Chondrocyte (in vitro differentiated cells): ENCODE data around the gene DALRD3. TPM values are rescaled to one million over a fixed set of nuclear protein-coding genes. Genes with fewer than 3 reads are reported as not detected.

ENCODE experiments used
- DNase-seq: peaks from one replicate; pipeline ENCODE4 v3.0.0; 2021; ENCODE audit warnings: mixed read lengths, low spot score
- H3K27ac Mint-ChIP-seq: one replicate; pipeline ENCODE4 v1.8.0; 2021; ENCODE audit warnings: mild to moderate bottlenecking, moderate library complexity, mixed read lengths; ENCODE audit not compliant: unreplicated experiment
- H3K27me3 Mint-ChIP-seq: 2 replicates; pipeline ENCODE4 v1.8.0; 2021; ENCODE audit warnings: low read depth, mixed read lengths
- H3K36me3 Mint-ChIP-seq: 2 replicates; pipeline ENCODE4 v1.8.0; 2021; ENCODE audit warnings: low read depth, mixed read lengths
- H3K4me1 Mint-ChIP-seq: 2 replicates; pipeline ENCODE4 v1.8.0; 2021; ENCODE audit warnings: low read depth, mild to moderate bottlenecking, mixed read lengths
- H3K4me3 Mint-ChIP-seq: one replicate; pipeline ENCODE4 v1.8.0; 2021; ENCODE audit warnings: mild to moderate bottlenecking, moderate library complexity, mixed read lengths; ENCODE audit not compliant: unreplicated experiment
- H3K9me3 Mint-ChIP-seq: 2 replicates; pipeline ENCODE4 v1.8.0; 2021; ENCODE audit warnings: low read depth, mixed read lengths
- total RNA-seq: library from RNA; stranded (reverse); gene quantifications from 3 replicates; pipeline ENCODE4 v1.2.1, GENCODE V29; 2021
- TF ChIP-seq, protein P1 (sequence below): fragments of 200-600 bp; sonication (generic); IDR thresholded peaks from 2 replicates; pipeline ENCODE4 v1.5.0; 2021; ENCODE audit warnings: antibody characterized with exemption, mild to moderate bottlenecking, moderate library complexity

Gene DALRD3
- total RNA-seq, 1 donor from 2014 or later, result 21.5 TPM

DNA sequence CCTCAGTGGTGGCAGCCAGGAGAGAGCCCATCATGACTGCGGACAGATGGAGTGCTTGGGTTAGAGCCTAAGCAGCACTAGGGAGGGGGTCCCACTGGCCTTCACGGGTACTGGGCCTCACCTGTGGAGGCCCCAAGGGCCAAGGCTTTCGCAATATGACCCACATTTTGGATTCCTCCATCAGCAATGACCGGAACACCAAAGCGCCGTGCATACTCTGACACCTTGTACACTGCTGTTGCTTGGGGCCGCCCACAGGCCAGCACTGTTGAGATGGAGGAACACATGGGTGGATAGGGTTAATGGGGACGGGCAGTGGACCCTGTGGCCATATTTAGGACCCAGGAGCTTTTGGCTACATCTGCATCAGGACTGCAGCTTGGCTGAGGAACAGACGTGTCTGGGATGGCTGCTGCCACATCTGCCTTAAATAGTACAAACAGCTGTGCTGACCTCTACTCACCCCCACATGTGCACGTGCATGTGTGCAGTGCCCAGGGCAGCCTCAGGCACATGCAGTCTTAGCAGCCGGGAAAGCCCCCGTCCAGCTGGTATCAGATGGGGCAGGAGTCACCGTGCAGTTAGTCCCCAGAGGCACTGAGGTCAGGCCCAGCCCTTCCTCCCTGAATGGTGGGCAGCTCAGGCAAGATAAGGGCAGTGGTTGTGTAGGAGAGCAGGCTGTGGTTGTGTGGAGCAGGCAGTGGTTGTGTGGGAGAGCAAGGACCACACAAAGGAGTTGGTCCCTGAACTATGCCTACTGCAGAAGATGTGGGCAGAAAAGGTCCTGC is 6.8 kb upstream of the DALRD3 start:
- TF ChIP-seq, protein P1, sequence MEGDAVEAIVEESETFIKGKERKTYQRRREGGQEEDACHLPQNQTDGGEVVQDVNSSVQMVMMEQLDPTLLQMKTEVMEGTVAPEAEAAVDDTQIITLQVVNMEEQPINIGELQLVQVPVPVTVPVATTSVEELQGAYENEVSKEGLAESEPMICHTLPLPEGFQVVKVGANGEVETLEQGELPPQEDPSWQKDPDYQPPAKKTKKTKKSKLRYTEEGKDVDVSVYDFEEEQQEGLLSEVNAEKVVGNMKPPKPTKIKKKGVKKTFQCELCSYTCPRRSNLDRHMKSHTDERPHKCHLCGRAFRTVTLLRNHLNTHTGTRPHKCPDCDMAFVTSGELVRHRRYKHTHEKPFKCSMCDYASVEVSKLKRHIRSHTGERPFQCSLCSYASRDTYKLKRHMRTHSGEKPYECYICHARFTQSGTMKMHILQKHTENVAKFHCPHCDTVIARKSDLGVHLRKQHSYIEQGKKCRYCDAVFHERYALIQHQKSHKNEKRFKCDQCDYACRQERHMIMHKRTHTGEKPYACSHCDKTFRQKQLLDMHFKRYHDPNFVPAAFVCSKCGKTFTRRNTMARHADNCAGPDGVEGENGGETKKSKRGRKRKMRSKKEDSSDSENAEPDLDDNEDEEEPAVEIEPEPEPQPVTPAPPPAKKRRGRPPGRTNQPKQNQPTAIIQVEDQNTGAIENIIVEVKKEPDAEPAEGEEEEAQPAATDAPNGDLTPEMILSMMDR, result no peak
- H3K27me3 Mint-ChIP-seq, result no peaks in the 10 kb centered on the region
- peaks cover 19% of the 10 kb centered on the region for H3K36me3 Mint-ChIP-seq
- peaks cover 63% of the 10 kb centered on the region for H3K4me1 Mint-ChIP-seq
- peak overlapping the region; percentile 71 for H3K27ac Mint-ChIP-seq
- H3K4me3 Mint-ChIP-seq, result no peak overlapping the region
- DNase-seq, result peak; percentile 81
- H3K9me3 Mint-ChIP-seq, result no peaks in the 10 kb centered on the region

DNA sequence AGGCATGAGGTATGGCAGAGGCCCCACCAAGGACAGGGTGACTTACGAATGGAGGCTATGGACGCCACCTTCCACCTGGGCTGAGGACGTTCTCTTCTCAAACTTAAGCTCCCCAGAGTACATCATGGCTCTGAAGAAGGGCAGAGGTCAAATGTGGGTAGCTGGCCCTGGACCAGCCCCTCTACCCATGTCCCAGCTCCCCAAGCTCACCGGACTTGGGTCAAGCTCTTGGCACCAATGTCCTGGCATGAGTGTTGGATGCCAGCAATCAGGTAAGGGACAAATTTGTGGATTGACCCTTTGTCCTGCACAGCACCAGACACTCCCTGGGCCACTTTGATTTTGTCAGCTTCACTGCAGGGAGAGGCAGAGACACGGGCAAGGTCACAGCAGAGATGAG is 6.1 kb upstream of the DALRD3 start:
- H3K27ac Mint-ChIP-seq, result peak overlapping the region; percentile 36
- no peaks in the 10 kb centered on the region for H3K9me3 Mint-ChIP-seq
- peaks cover 65% of the 10 kb centered on the region for H3K4me1 Mint-ChIP-seq
- DNase-seq, result no peak
- H3K36me3 Mint-ChIP-seq, result peaks cover 19% of the 10 kb centered on the region
- TF ChIP-seq, protein P1, result no peak
- H3K27me3 Mint-ChIP-seq, result no peaks in the 10 kb centered on the region
- no peak overlapping the region for H3K4me3 Mint-ChIP-seq

DNA sequence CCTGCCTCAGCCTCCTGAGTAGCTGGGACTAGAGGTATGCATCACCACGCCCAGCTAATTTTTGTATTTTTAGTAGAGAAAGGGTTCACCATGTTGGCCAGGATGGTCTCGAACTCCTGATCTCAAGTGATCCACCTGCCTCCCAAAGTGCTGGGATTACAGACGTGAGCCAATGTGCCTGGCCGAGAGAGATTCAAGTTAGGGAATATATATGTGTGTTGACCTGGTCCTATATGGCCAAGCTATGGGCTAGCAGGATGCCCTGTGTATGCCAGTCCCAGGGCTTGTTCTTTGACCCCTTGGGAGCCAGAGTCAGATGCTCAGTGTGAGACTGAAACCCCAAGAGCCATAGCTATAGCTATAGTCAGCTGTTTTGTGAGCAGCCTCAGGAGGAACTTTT is 5.4 kb upstream of the DALRD3 start:
- Mint-ChIP-seq H3K36me3 (peaks cover 19% of the 10 kb centered on the region), H3K9me3 (no peaks in the 10 kb centered on the region), H3K4me1 (peaks cover 66% of the 10 kb centered on the region), H3K4me3 (peak overlapping the region; percentile 90), H3K27me3 (no peaks in the 10 kb centered on the region), H3K27ac (peak overlapping the region; percentile 57)
- TF ChIP-seq, protein P1, result no peak
- no peak for DNase-seq

DNA sequence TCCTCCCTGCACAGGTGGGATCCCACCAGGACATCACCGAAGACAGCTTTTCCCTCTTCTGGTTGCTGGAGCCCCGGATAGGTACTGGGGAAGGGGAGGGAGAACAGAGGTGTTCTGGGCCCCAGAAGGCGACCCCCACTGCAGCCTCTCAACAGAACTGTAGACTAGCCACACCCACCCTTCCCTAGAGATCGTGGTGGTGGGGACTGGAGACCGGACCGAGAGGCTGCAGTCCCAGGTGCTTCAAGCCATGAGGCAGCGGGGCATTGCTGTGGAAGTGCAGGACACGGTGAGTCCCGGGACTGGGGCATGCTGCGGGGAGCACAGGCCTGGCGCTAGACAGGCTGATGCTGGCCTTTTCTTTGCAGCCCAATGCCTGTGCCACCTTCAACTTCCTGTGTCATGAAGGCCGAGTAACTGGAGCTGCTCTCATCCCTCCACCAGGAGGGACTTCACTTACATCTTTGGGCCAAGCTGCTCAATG is 4.3 kb upstream of the DALRD3 start:
- no peaks in the 10 kb centered on the region for H3K9me3 Mint-ChIP-seq
- peak; percentile 90 for DNase-seq
- H3K36me3 Mint-ChIP-seq, result peaks cover 17% of the 10 kb centered on the region
- TF ChIP-seq, protein P1, result no peak
- no peaks in the 10 kb centered on the region for H3K27me3 Mint-ChIP-seq
- peak overlapping the region; percentile 90 for H3K4me3 Mint-ChIP-seq
- H3K27ac Mint-ChIP-seq, result peak overlapping the region; percentile 97
- peaks cover 58% of the 10 kb centered on the region for H3K4me1 Mint-ChIP-seq

DNA sequence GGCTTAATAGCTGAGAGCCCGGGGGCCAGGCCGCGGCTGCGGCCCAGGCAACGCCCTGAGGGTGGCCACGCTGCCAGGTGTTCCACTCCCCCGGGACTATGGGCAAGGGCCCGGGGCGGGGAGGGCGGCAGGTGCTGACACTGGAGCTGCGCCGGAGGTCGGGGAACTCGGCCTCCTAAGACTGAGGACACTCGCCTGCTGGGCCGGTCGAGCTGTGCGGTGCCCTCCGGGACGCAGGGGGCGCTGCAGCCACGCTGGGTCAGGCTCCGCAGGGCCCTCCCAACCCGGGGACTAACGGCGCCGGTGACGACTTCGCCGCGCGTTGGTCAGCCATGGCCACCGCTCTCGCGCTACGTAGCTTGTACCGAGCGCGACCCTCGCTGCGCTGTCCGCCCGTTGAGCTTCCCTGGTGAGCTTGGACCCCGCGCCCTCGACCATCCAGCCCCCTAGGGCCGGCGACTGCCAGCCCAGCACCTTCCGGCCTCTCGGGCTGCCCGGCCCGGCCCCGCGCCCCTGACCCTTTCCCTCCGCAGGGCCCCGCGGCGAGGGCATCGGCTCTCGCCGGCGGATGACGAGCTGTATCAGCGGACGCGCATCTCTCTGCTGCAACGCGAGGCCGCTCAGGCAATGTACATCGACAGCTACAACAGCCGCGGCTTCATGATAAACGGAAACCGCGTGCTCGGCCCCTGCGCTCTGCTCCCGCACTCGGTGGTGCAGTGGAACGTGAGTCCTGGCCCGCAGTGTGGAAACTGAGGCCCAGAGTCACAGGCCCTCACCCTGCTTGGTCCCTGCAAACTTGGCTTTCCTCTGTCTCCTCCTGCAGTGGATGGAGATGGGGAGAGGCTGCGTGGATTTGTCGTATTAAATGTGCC is 3.7 kb upstream of the DALRD3 start, which contains the start of gene NDUFAF3:
Gene NDUFAF3, plus strand, starts transcription at position 309 of the 875 bp plus-strand sequence. Its CDS starts 24 bp downstream, at position 333.
- Mint-ChIP-seq H3K4me1 (peaks cover 59% of the 10 kb centered on the region), H3K27ac (peak within 1 kb of the TSS; percentile 97), H3K27me3 (no peaks in the 10 kb centered on the region), H3K4me3 (peak within 1 kb of the TSS; percentile 90), H3K36me3 (peaks cover 16% of the 10 kb centered on the region), H3K9me3 (no peaks in the 10 kb centered on the region)
- DNase-seq, result peak; percentile 99
- TF ChIP-seq, protein P1, result peak; percentile 99
